Nephron (organoid): ENCODE measurements around the gene CNTNAP2.

Source experiments
- H3K27ac Mint-ChIP-seq, 3 experiments: 2 replicates each; pipeline ENCODE4 v1.8.0; 2020; ENCODE audit warnings: mixed read lengths in 3 of 3, mild to moderate bottlenecking in 2 of 3, moderate library complexity in 1 of 3
- H3K27me3 Mint-ChIP-seq: 2 replicates; pipeline ENCODE4 v1.8.0; 2021; ENCODE audit warnings: low read depth, mild to moderate bottlenecking, moderate library complexity, mixed read lengths
- H3K36me3 Mint-ChIP-seq: 2 replicates; pipeline ENCODE4 v1.8.0; 2020; ENCODE audit warnings: low read depth, mixed read lengths
- H3K4me1 Mint-ChIP-seq: 2 replicates; pipeline ENCODE4 v1.8.0; 2020; ENCODE audit warnings: mixed read lengths
- H3K4me3 Mint-ChIP-seq, 3 experiments: 2 replicates each; pipeline ENCODE4 v1.8.0; 2020; ENCODE audit warnings: mild to moderate bottlenecking in 3 of 3, mixed read lengths in 3 of 3, moderate library complexity in 2 of 3
- H3K9me3 Mint-ChIP-seq: 2 replicates; pipeline ENCODE4 v1.8.0; 2020; ENCODE audit warnings: mixed read lengths
- TF ChIP-seq, protein P1 (sequence below), 3 experiments: fragments of 200-600 bp; sonication (generic); IDR thresholded peaks; one replicate each; pipeline ENCODE4 v1.5.0; 2021; ENCODE audit warnings: antibody characterized with exemption in 3 of 3; ENCODE audit not compliant: unreplicated experiment in 3 of 3

CNTNAP2 gene

GRCh38 chr7:147235645-147236382 is 1119.2 kb downstream of the CNTNAP2 start:
- TF ChIP-seq, protein P1, sequence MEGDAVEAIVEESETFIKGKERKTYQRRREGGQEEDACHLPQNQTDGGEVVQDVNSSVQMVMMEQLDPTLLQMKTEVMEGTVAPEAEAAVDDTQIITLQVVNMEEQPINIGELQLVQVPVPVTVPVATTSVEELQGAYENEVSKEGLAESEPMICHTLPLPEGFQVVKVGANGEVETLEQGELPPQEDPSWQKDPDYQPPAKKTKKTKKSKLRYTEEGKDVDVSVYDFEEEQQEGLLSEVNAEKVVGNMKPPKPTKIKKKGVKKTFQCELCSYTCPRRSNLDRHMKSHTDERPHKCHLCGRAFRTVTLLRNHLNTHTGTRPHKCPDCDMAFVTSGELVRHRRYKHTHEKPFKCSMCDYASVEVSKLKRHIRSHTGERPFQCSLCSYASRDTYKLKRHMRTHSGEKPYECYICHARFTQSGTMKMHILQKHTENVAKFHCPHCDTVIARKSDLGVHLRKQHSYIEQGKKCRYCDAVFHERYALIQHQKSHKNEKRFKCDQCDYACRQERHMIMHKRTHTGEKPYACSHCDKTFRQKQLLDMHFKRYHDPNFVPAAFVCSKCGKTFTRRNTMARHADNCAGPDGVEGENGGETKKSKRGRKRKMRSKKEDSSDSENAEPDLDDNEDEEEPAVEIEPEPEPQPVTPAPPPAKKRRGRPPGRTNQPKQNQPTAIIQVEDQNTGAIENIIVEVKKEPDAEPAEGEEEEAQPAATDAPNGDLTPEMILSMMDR (IDR thresholded peaks at IDR 0.05; ENCODE audit: unreplicated experiment in 3 of 3) = no peak
- Mint-ChIP-seq H3K4me3 (no peak overlapping the region), H3K36me3 (no peaks in the 10 kb centered on the region), H3K27ac (no peak overlapping the region), H3K27me3 (no peaks in the 10 kb centered on the region), H3K4me1 (no peaks in the 10 kb centered on the region), H3K9me3 (peaks cover under 1% of the 10 kb centered on the region)

- Mint-ChIP-seq H3K36me3 (no peaks in the 10 kb centered on the region), H3K9me3 (no peaks in the 10 kb centered on the region), H3K4me3 (no peak overlapping the region), H3K27me3 (no peaks in the 10 kb centered on the region), H3K27ac (no peak overlapping the region), H3K4me1 (no peaks in the 10 kb centered on the region)
- TF ChIP-seq, protein P1 (IDR thresholded peaks at IDR 0.05; ENCODE audit: unreplicated experiment in 3 of 3) = no peak
These were observed 1123.9 kb downstream of the CNTNAP2 start for GRCh38 chr7:147240468-147240867.

DNA sequence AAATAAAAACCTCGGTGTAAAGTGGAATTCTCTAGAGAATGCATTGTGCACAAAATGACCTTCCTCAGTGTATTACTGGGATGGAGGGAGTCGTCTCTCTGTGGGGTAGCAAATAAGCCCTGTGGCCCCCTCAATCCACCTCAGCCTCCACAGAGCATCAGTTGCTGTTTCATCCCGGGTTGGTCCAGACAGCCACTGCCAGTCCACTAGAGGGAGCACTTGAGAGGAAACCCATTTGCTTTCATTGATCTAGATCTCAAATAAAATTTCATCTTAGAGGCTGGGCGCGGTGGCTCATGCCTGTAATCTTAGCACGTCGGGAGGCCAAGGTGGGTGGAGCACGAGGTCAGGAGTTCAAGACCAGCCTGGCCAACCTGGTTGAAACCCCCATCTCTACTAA is 1128.7 kb downstream of the CNTNAP2 start:
- TF ChIP-seq, protein P1 (IDR thresholded peaks at IDR 0.05; ENCODE audit: unreplicated experiment in 3 of 3) = peak; percentile 38 to 58 (median 50)
- H3K9me3 Mint-ChIP-seq = no peaks in the 10 kb centered on the region

DNA sequence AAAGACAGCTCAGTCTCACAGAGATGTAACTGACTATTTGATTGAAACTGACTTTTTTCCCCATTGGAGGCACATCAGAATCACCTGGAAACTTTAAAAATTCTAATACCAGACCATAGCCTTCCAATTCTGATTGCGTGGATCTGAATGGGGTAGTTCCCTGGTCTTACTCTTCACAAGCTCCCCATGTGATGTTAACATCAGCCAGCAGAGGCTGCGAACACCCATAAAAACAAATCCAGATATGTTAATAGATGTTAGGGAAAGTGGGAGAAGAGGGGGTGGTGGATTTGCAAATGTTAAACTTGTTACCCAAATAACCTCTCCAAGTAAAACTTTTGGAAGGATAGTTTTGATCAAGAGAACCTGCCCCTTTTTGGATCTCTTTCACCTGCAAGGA is 1133.4 kb downstream of the CNTNAP2 start:
- no peaks in the 10 kb centered on the region for H3K9me3 Mint-ChIP-seq
- TF ChIP-seq, protein P1 (IDR thresholded peaks at IDR 0.05; ENCODE audit: unreplicated experiment in 3 of 3) = no peak
- no peaks in the 10 kb centered on the region for H3K36me3 Mint-ChIP-seq
- H3K4me3 Mint-ChIP-seq = no peak overlapping the region
- H3K27me3 Mint-ChIP-seq = peaks cover 4% of the 10 kb centered on the region
- peaks cover 5% of the 10 kb centered on the region for H3K4me1 Mint-ChIP-seq
- no peak overlapping the region for H3K27ac Mint-ChIP-seq

More for the DNA sequence above, 1128.7 kb downstream of the CNTNAP2 start:
- H3K27ac Mint-ChIP-seq = no peak overlapping the region
- H3K36me3 Mint-ChIP-seq = no peaks in the 10 kb centered on the region
- H3K4me3 Mint-ChIP-seq = no peak overlapping the region
- no peaks in the 10 kb centered on the region for H3K27me3 Mint-ChIP-seq
- no peaks in the 10 kb centered on the region for H3K4me1 Mint-ChIP-seq

DNA sequence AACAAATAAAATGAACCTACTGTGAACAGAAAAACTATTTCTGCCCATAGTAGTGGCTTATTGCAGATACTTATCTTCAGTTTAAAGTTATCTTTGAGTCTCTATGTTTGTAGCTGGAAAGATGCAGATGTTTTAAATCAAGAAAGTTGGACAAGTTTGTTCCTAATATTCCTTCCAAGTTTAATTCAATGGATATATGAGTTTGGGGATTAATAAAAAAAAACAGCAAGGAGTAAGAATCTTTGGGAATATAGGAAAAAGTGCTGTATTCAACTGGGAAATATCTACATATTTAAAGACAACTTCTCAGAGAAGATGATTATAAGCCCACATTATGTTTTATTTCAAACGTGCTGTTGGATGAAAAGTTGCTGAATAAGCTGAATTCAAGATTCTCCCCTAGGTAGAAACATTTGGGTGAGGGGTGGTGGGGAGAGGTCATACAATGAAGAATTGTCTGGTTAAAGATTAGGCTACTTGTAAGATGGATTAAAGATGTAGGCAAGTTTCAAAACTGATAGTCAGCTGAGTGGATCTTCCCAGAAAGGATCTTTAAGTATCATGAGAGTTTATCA is 1135.2 kb downstream of the CNTNAP2 start:
- no peaks in the 10 kb centered on the region for H3K36me3 Mint-ChIP-seq
- peaks cover 4% of the 10 kb centered on the region for H3K27me3 Mint-ChIP-seq
- TF ChIP-seq, protein P1 (IDR thresholded peaks at IDR 0.05; ENCODE audit: unreplicated experiment in 3 of 3) = no peak
- peak overlapping the region in 1 of 3 experiments; percentile 11 for H3K27ac Mint-ChIP-seq
- no peak overlapping the region for H3K4me3 Mint-ChIP-seq
- no peaks in the 10 kb centered on the region for H3K9me3 Mint-ChIP-seq
- H3K4me1 Mint-ChIP-seq = peaks cover 5% of the 10 kb centered on the region

GRCh38 chr7:147261693-147262092 is 1145.1 kb downstream of the CNTNAP2 start:
- Mint-ChIP-seq H3K27me3 (no peaks in the 10 kb centered on the region), H3K4me1 (no peaks in the 10 kb centered on the region), H3K9me3 (no peaks in the 10 kb centered on the region), H3K27ac (no peak overlapping the region), H3K4me3 (no peak overlapping the region), H3K36me3 (no peaks in the 10 kb centered on the region)
- TF ChIP-seq, protein P1 (IDR thresholded peaks at IDR 0.05; ENCODE audit: unreplicated experiment in 3 of 3) = no peak
